AG09309 (cell line): ENCODE results near the gene SLC25A51.

Experiments used
- DNase-seq: peaks from one replicate; pipeline ENCODE4 v3.0.0-alpha.2; 2010; ENCODE audit warnings: low read depth
- H3K4me3 ChIP-seq: 2 replicates; pipeline ENCODE4 v1.5.1; 2011; ENCODE audit warnings: mild to moderate bottlenecking, low read depth, low read length, moderate library complexity; ENCODE audit not compliant: control insufficient read depth
- CTCF ChIP-seq: IDR thresholded peaks from 2 replicates; pipeline ENCODE4 v1.5.1; 2011; ENCODE audit warnings: mild to moderate bottlenecking, low read depth, low read length, inconsistent platforms; ENCODE audit not compliant: insufficient read depth, control insufficient read depth; ENCODE audit errors: missing control alignments

The SLC25A51 gene

GRCh38 chr9:37903647-37904444 is at the start of gene SLC25A51:
TSS of gene SLC25A51 (minus strand) at chr9:37904127. CDS start at chr9:37888550, 15,577 bp downstream.
- peak; percentile 98 for TF ChIP-seq CTCF
- peak; percentile 62 for DNase-seq

GRCh38 chr9:37953206-37953774 is 49.4 kb upstream of the SLC25A51 start:
- no peak overlapping the region for H3K4me3 ChIP-seq
- TF ChIP-seq CTCF: no peak
- DNase-seq: no peak

More at GRCh38 chr9:37903647-37904444, at the start of gene SLC25A51:
- peak within 1 kb of the TSS; percentile 59 for H3K4me3 ChIP-seq

GRCh38 chr9:37952731-37953130 is 48.8 kb upstream of the SLC25A51 start:
- no peak for TF ChIP-seq CTCF
- no peak overlapping the region for H3K4me3 ChIP-seq
- DNase-seq: no peak

GRCh38 chr9:37951671-37952449 is 47.9 kb upstream of the SLC25A51 start:
- H3K4me3 ChIP-seq: no peak overlapping the region
- DNase-seq: no peak
- no peak for TF ChIP-seq CTCF

- TF ChIP-seq CTCF: no peak
Observed at GRCh38 chr9:37950561-37950960, 46.6 kb upstream of the SLC25A51 start.

GRCh38 chr9:37949576-37949975 is 45.6 kb upstream of the SLC25A51 start:
- no peak overlapping the region for H3K4me3 ChIP-seq
- DNase-seq: no peak
- TF ChIP-seq CTCF: no peak

More at GRCh38 chr9:37950561-37950960, 46.6 kb upstream of the SLC25A51 start:
- no peak for DNase-seq
- H3K4me3 ChIP-seq: no peak overlapping the region
